Upper lobe of left lung (tissue), 6 donors: ENCODE data around the gene DCAF15. TPM values are rescaled to one million over a fixed set of nuclear protein-coding genes. Genes with fewer than 3 reads are reported as not detected.

Experiments used
- ATAC-seq, 2 donors: fragments of 200-7000 bp; cut with Tn5 transposase; one replicate each; pipeline ENCODE4 v1.9.1; 2022; ENCODE audit warnings: mild to moderate bottlenecking in 2 of 2, moderate library complexity in 2 of 2; ENCODE audit not compliant: low FRiP score in 2 of 2
- DNase-seq, 2 donors: peaks; one replicate each; pipeline ENCODE4 v3.0.0-alpha.2; 2019 to 2020
- H3K27ac ChIP-seq, 4 donors: fragments of 200-600 bp; sonication (generic); one replicate each; pipeline ENCODE4 v1.5.1; 2016 to 2019
- H3K27me3 ChIP-seq, 4 donors: fragments of 200-600 bp; sonication (generic); one replicate each; pipeline ENCODE4 v1.5.1; 2017 to 2019
- H3K36me3 ChIP-seq, 4 donors: fragments of 200-600 bp; sonication (generic); one replicate each; pipeline ENCODE4 v1.5.1; 2016 to 2019
- H3K4me1 ChIP-seq, 4 donors: fragments of 200-600 bp; sonication (generic); one replicate each; pipeline ENCODE4 v1.5.1; 2018 to 2019
- H3K4me3 ChIP-seq, 4 donors: fragments of 200-600 bp; sonication (generic); one replicate each; pipeline ENCODE4 v1.5.1; 2017 to 2019; ENCODE audit warnings: mild to moderate bottlenecking in 2 of 4, moderate library complexity in 1 of 4
- H3K9me3 ChIP-seq, 4 donors: fragments of 200-600 bp; sonication (generic); one replicate each; pipeline ENCODE4 v1.5.1; 2018 to 2019
- CTCF ChIP-seq, 6 experiments: fragments of 450-650 bp in 4 of 6; fragments of 200-600 bp in 2 of 6; sonication (generic) in 2 of 6; IDR thresholded peaks; one replicate each; pipeline ENCODE4 v1.5.1; 2016 to 2019; ENCODE audit warnings: antibody characterized with exemption in 6 of 6
- EP300 ChIP-seq, 4 donors: sonication (generic); formaldehyde crosslinking; IDR thresholded peaks; one replicate each; pipeline ENCODE4 v1.5.1; 2017; ENCODE audit warnings: antibody characterized with exemption in 4 of 4, control low read depth in 2 of 4
- POLR2A ChIP-seq, 4 donors: fragments of 450-650 bp; IDR thresholded peaks; one replicate each; pipeline ENCODE4 v1.5.1; 2016 to 2017; ENCODE audit warnings: antibody characterized with exemption in 4 of 4, mild to moderate bottlenecking in 2 of 4
- POLR2AphosphoS5 ChIP-seq, 2 donors: sonication (generic); formaldehyde crosslinking; IDR thresholded peaks; one replicate each; pipeline ENCODE4 v1.5.1; 2017; ENCODE audit warnings: antibody characterized with exemption in 2 of 2
- WGBS, 2 donors: methylation state at CpG; one replicate each; pipeline ENCODE4 v1.1.5; 2017 to 2018; 5-methylcytosine and 5-hydroxymethylcytosine counted together
- total RNA-seq, 6 donors: library from RNA; depleted of rRNA in 4 of 6; stranded (reverse); fragments of >200 nt in 4 of 6; gene quantifications; one replicate each; pipeline versions ENCODE4 v1.1.0 to v1.2.1, GENCODE V29; 2016 to 2021
- donor health status: DM: no; HTN: no; CAD: no; lungs with moderate emphysema.
- donor health status: DM: no; HTN: yes; CAD: no; lungs with severe emphysema.

Gene DCAF15
- total RNA-seq, 6 donors from 2014 or later = 20.5 to 51.3 (median 39.0) TPM

DNA sequence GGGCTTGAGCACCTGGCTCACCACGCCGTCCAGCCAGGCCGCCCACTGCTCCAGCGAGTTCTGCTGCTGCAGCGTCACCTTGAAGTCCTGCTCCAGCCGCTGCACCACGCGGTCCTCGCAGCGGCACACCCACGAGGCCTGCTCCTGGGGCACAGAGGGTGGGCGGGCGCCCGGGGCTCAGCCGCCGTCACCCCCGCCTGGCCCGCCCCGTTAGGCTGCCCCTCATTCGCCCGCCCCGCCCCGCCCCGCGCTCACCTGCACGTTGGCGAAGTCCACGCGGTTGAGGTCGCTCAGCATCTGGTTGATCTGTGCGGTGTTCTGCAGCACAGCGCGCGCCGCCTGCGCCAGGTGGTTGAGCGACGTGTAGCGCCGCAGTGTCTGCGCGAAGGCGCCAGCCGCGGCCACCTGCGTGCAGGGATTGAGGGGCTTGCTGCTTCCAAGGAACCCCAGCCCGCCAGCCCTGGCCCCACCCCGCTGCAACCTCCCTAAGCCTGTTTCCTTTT is 11.3 kb downstream of the DCAF15 start:
- ATAC-seq (no peak), DNase-seq (peak in 1 of 2 donors; percentile 86)
- TF ChIP-seq POLR2AphosphoS5 (IDR thresholded peaks at IDR 0.05) (no peak), POLR2A (IDR thresholded peaks at IDR 0.05) (no peak), CTCF (IDR thresholded peaks at IDR 0.05) (no peak), EP300 (IDR thresholded peaks at IDR 0.05) (no peak)
- H3K36me3 ChIP-seq = peaks cover 35 to 100% (median 92%) of the 10 kb centered on the region in 4 donors
- no peaks in the 10 kb centered on the region for H3K27me3 ChIP-seq
- H3K4me1 ChIP-seq = no peaks in the 10 kb centered on the region
- no peak overlapping the region for H3K4me3 ChIP-seq
- 94 to 96% methylated on average over 24 to 40 of the region's 48 CpGs for WGBS, 2 donors
- H3K9me3 ChIP-seq = no peaks in the 10 kb centered on the region
- H3K27ac ChIP-seq = no peak overlapping the region

- Histone ChIP-seq H3K9me3 (no peaks in the 10 kb centered on the region), H3K4me1 (no peaks in the 10 kb centered on the region), H3K36me3 (peaks cover 37 to 100% (median 93%) of the 10 kb centered on the region in 4 donors), H3K4me3 (no peak overlapping the region), H3K27ac (no peak overlapping the region), H3K27me3 (no peaks in the 10 kb centered on the region)
- DNase-seq = no peak
- no peak for ATAC-seq
- WGBS, 2 donors = 90 to 92% methylated on average over 5 of the region's 5 CpGs
- TF ChIP-seq POLR2A (IDR thresholded peaks at IDR 0.05) = no peak
- TF ChIP-seq POLR2AphosphoS5 (IDR thresholded peaks at IDR 0.05) = no peak
- TF ChIP-seq CTCF (IDR thresholded peaks at IDR 0.05) = no peak
- no peak for TF ChIP-seq EP300 (IDR thresholded peaks at IDR 0.05)
Observed at GRCh38 chr19:13964776-13965175, 12.5 kb downstream of the DCAF15 start.

- ATAC-seq = no peak
- peaks cover 34 to 99% (median 91%) of the 10 kb centered on the region in 4 donors for H3K36me3 ChIP-seq
Observed at GRCh38 chr19:13965377-13965896, 13.1 kb downstream of the DCAF15 start.

DNA sequence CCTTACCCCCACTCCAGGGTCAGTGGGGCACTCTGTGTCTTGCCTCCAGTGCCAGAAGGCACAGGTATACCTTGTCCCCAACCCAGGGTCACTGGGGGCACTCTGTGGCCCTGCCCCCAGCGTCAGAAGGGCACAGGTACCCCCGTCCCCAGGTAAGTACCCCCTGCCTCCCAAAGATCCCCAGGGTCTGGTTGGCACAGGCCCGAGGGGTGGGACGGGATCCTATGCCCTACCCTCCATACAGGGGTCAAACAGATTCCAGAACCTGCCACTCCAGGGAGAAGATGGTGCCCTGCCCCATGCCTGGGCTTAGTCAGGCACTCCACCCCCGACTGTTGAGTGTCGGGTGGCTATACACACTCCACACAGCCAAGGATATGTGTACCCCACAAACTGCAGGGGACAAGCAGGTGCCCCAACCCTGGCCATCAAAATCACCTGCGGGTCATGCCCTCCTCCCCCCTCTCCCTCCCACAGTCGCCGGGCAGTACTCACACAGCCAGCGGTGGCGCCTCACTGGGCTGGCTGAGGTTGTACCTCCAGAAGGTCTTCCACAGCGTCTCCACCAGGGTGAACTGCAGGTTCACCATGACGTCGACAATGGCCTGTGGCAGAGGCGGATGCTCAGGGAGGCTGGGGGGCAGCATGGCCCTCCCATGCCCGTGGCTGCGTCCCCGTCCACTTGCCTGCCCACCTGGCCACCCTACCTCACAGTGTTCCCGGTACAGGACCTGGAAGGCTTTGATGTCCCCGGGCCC is 13.8 kb downstream of the DCAF15 start:
- Histone ChIP-seq H3K4me3 (no peak overlapping the region), H3K4me1 (no peaks in the 10 kb centered on the region), H3K36me3 (peaks cover 29 to 95% (median 84%) of the 10 kb centered on the region in 4 donors), H3K27me3 (no peaks in the 10 kb centered on the region), H3K9me3 (no peaks in the 10 kb centered on the region), H3K27ac (no peak overlapping the region)
- 90 to 92% methylated on average over 2 to 19 of the region's 20 CpGs for WGBS, 2 donors
- no peak for TF ChIP-seq EP300 (IDR thresholded peaks at IDR 0.05)
- no peak for TF ChIP-seq CTCF (IDR thresholded peaks at IDR 0.05)
- TF ChIP-seq POLR2AphosphoS5 (IDR thresholded peaks at IDR 0.05) = no peak
- TF ChIP-seq POLR2A (IDR thresholded peaks at IDR 0.05) = no peak
- ATAC-seq = peak in 1 of 2 donors; percentile 2
- DNase-seq = peak in 1 of 2 donors; percentile 69

More at GRCh38 chr19:13965377-13965896, 13.1 kb downstream of the DCAF15 start:
- DNase-seq = no peak
- H3K4me3 ChIP-seq = no peak overlapping the region
- 95 to 97% methylated on average over 22 to 24 of the region's 24 CpGs for WGBS, 2 donors
- H3K27me3 ChIP-seq = no peaks in the 10 kb centered on the region
- TF ChIP-seq EP300 (IDR thresholded peaks at IDR 0.05) = no peak
- no peak for TF ChIP-seq CTCF (IDR thresholded peaks at IDR 0.05)
- no peak for TF ChIP-seq POLR2AphosphoS5 (IDR thresholded peaks at IDR 0.05)
- TF ChIP-seq POLR2A (IDR thresholded peaks at IDR 0.05) = no peak
- no peaks in the 10 kb centered on the region for H3K9me3 ChIP-seq
- no peaks in the 10 kb centered on the region for H3K4me1 ChIP-seq
- H3K27ac ChIP-seq = no peak overlapping the region
